ENCODE data around the gene RGS11.
"Not testable (repeated sequence)": the region's sequence is repeated elsewhere in the genome, so short reads cannot be mapped to it uniquely, and the experiment has no call there.

The RGS11 gene

GRCh38 chr16:245105-245504, 30.6 kb downstream of the RGS11 start:
- Histone ChIP-seq H3K27ac (ENCODE audit: low read length) (no peak overlapping the region), H3K27me3 (ENCODE audit: control insufficient read depth in 1 of 2, insufficient read depth in 2 of 2, low read length in 2 of 2) (no peaks in the 10 kb centered on the region), H3K36me3 (ENCODE audit: control insufficient read depth in 2 of 2, insufficient read depth in 2 of 2, low read length in 2 of 2) (peaks cover 1 to 4% of the 10 kb centered on the region in 2 donors), H3K9me3 (ENCODE audit: control insufficient read depth in 2 of 2, low read length in 2 of 2) (no peaks in the 10 kb centered on the region), H3K4me3 (ENCODE audit: low read length in 2 of 2) (no peak overlapping the region), H3K4me1 (ENCODE audit: control insufficient read depth, insufficient read depth, low read length) (no peaks in the 10 kb centered on the region), H3K9ac (ENCODE audit: low read length in 2 of 2) (no peak overlapping the region)

GRCh38 chr16:243348-243747, 32.4 kb downstream of the RGS11 start:
- H3K27me3 ChIP-seq (ENCODE audit: control insufficient read depth in 1 of 2, insufficient read depth in 2 of 2, low read length in 2 of 2): no peaks in the 10 kb centered on the region

GRCh38 chr16:242281-242680, 33.5 kb downstream of the RGS11 start:
- Histone ChIP-seq H3K4me1 (ENCODE audit: control insufficient read depth, insufficient read depth, low read length) (peaks cover 5% of the 10 kb centered on the region), H3K36me3 (ENCODE audit: control insufficient read depth in 2 of 2, insufficient read depth in 2 of 2, low read length in 2 of 2) (no peaks in the 10 kb centered on the region), H3K4me3 (ENCODE audit: low read length in 2 of 2) (no peak overlapping the region), H3K27ac (ENCODE audit: low read length) (no peak overlapping the region), H3K27me3 (ENCODE audit: control insufficient read depth in 1 of 2, insufficient read depth in 2 of 2, low read length in 2 of 2) (no peaks in the 10 kb centered on the region), H3K9me3 (ENCODE audit: control insufficient read depth in 2 of 2, low read length in 2 of 2) (no peaks in the 10 kb centered on the region), H3K9ac (ENCODE audit: low read length in 2 of 2) (no peak overlapping the region)

More at GRCh38 chr16:243348-243747, 32.4 kb downstream of the RGS11 start:
- no peak overlapping the region for H3K27ac ChIP-seq (ENCODE audit: low read length)
- no peak overlapping the region for H3K9ac ChIP-seq (ENCODE audit: low read length in 2 of 2)
- no peaks in the 10 kb centered on the region for H3K36me3 ChIP-seq (ENCODE audit: control insufficient read depth in 2 of 2, insufficient read depth in 2 of 2, low read length in 2 of 2)
- no peak overlapping the region for H3K4me3 ChIP-seq (ENCODE audit: low read length in 2 of 2)
- H3K4me1 ChIP-seq (ENCODE audit: control insufficient read depth, insufficient read depth, low read length): peaks cover 5% of the 10 kb centered on the region
- H3K9me3 ChIP-seq (ENCODE audit: control insufficient read depth in 2 of 2, low read length in 2 of 2): no peaks in the 10 kb centered on the region

DNA sequence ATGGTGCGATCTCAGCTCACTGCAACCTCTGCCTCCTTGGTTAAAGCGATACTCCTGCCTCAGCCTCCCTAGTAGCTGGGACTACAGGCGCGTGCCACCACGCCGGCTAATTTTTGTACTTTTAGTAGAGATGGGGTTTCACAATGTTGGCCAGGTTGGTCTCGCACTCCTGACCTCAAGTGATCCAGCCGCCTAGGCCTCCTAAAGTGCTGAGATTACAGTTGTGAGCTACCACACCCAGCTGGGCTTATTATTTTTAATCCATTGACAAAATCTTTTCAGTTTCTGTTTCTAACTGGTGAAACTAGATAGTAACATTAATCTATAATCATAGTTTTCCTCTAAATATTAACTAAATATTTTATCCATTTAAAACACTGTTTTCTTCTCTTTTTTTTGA, 35.2 kb downstream of the RGS11 start:
- no peak overlapping the region for H3K27ac ChIP-seq (ENCODE audit: low read length)

GRCh38 chr16:239948-240277, 35.8 kb downstream of the RGS11 start:
- Histone ChIP-seq H3K36me3 (ENCODE audit: control insufficient read depth in 2 of 2, insufficient read depth in 2 of 2, low read length in 2 of 2) (no peaks in the 10 kb centered on the region), H3K9me3 (ENCODE audit: control insufficient read depth in 2 of 2, low read length in 2 of 2) (no peaks in the 10 kb centered on the region), H3K27ac (ENCODE audit: low read length) (peak overlapping the region; percentile 6), H3K9ac (ENCODE audit: low read length in 2 of 2) (no peak overlapping the region), H3K4me1 (ENCODE audit: control insufficient read depth, insufficient read depth, low read length) (peaks cover 12% of the 10 kb centered on the region), H3K4me3 (ENCODE audit: low read length in 2 of 2) (no peak overlapping the region), H3K27me3 (ENCODE audit: control insufficient read depth in 1 of 2, insufficient read depth in 2 of 2, low read length in 2 of 2) (no peaks in the 10 kb centered on the region)

More for the DNA sequence above, 35.2 kb downstream of the RGS11 start:
- H3K36me3 ChIP-seq (ENCODE audit: control insufficient read depth in 2 of 2, insufficient read depth in 2 of 2, low read length in 2 of 2): no peaks in the 10 kb centered on the region
- no peak overlapping the region for H3K9ac ChIP-seq (ENCODE audit: low read length in 2 of 2)
- H3K4me3 ChIP-seq (ENCODE audit: low read length in 2 of 2): no peak overlapping the region
- no peaks in the 10 kb centered on the region for H3K9me3 ChIP-seq (ENCODE audit: control insufficient read depth in 2 of 2, low read length in 2 of 2)
- peaks cover 6% of the 10 kb centered on the region for H3K4me1 ChIP-seq (ENCODE audit: control insufficient read depth, insufficient read depth, low read length)
- no peaks in the 10 kb centered on the region for H3K27me3 ChIP-seq (ENCODE audit: control insufficient read depth in 1 of 2, insufficient read depth in 2 of 2, low read length in 2 of 2)

DNA sequence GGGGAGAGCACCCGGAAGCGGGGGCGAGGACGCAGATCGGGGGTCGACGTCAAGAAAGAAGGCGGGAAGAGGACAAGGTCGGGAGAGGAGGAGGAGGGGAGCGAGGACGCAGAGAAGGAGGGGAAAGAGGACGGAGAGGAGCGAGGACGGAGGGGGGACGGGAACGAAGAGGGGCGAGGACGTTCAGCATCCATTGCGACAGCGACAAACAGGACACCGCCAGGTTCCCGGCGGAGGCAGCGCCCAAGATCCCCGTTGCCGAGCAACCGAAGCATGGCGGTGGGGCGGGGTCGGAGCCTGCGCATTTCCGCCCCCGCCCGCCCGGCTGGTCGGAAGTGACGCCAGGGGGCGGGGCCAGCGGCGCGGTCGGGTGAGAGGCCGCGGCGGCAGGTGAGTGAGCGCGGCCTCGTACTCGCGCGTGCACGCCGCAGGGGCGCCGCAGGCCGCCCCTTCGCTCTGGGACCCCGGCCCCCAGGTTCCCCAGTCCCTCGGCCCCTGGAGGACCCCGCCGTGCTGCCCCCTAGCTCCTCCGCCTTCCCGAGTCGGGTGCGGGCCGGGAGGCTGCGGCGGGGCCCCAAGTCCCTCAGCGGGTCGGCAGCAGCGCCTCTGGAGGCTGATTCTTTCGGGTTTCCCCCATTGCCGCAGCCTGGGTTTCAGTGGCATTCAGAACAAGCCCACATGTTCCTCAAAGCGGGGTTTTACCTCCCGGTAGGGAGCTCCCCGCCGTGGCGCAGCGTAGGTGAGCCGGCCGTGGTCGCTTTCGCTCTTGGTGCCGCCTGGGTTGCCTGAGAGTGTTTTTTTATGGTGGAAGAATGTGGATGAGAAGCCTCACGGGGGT, 41.1 kb downstream of the RGS11 start, which contains the start of gene FAM234A:
Gene FAM234A (plus strand): TSS at position 354 of the 838 bp plus-strand sequence. CDS start 19,593 bp downstream, outside the sequence.
- Histone ChIP-seq H3K9me3 (ENCODE audit: control insufficient read depth in 2 of 2, low read length in 2 of 2) (no peaks in the 10 kb centered on the region), H3K4me3 (ENCODE audit: low read length in 2 of 2) (peak within 1 kb of the TSS; percentile 89 to 92), H3K27me3 (ENCODE audit: control insufficient read depth in 1 of 2, insufficient read depth in 2 of 2, low read length in 2 of 2) (no peaks in the 10 kb centered on the region), H3K4me1 (ENCODE audit: control insufficient read depth, insufficient read depth, low read length) (peaks cover 9% of the 10 kb centered on the region), H3K9ac (ENCODE audit: low read length in 2 of 2) (peak within 1 kb of the TSS; percentile 95 to 96), H3K36me3 (ENCODE audit: control insufficient read depth in 2 of 2, insufficient read depth in 2 of 2, low read length in 2 of 2) (no peaks in the 10 kb centered on the region), H3K27ac (ENCODE audit: low read length) (peak within 1 kb of the TSS; percentile 97)

DNA sequence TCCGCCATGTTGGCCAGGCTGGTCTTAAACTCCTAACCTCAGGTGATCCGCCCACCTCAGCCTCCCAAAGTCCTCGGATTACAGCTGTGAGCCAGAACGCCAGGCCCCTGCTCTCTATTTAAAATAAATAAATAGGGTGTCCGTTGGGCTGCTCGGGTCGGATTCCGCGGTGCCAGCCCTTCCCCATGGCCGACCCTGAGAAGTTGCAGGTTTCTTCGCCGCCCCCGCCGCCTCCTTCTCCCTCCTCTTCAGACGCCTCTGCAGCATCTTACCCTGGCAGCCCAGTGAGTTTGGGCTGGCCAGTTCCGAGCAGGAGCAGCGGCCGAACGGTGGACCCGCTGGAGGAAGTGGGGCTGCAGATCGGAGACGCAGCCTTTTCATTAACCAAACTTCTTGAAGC, 44.8 kb downstream of the RGS11 start:
- Histone ChIP-seq H3K9me3 (ENCODE audit: control insufficient read depth in 2 of 2, low read length in 2 of 2) (no peaks in the 10 kb centered on the region), H3K9ac (ENCODE audit: low read length in 2 of 2) (no peak overlapping the region), H3K4me3 (ENCODE audit: low read length in 2 of 2) (no peak overlapping the region), H3K36me3 (ENCODE audit: control insufficient read depth in 2 of 2, insufficient read depth in 2 of 2, low read length in 2 of 2) (peaks cover 8 to 11% of the 10 kb centered on the region in 2 donors), H3K4me1 (ENCODE audit: control insufficient read depth, insufficient read depth, low read length) (peaks cover 23% of the 10 kb centered on the region), H3K27ac (ENCODE audit: low read length) (no peak overlapping the region), H3K27me3 (ENCODE audit: control insufficient read depth in 1 of 2, insufficient read depth in 2 of 2, low read length in 2 of 2) (no peaks in the 10 kb centered on the region)

DNA sequence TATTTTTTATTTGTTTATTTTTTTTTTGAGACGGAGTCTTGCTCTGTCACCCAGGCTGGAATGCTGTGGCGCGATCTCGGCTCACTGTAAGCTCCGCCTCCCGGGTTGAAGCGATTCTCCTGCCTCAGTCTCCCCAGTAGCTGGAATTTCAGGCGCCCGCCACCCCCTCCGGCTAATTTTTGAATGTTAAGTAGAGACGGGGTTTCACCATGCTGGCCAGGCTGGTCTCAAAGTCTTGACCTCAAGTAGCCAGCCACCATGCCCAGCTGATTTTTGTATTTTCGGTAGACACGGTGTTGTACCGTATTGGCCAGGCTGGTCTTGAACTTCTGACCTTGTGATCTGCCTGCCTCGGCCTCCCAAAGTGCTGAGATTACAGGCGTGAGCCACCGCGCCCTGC, 45.4 kb downstream of the RGS11 start:
- H3K27me3 ChIP-seq (ENCODE audit: control insufficient read depth in 1 of 2, insufficient read depth in 2 of 2, low read length in 2 of 2); H3K27ac ChIP-seq (ENCODE audit: low read length); H3K9me3 ChIP-seq (ENCODE audit: control insufficient read depth in 2 of 2, low read length in 2 of 2); H3K9ac ChIP-seq (ENCODE audit: low read length in 2 of 2); H3K4me3 ChIP-seq (ENCODE audit: low read length in 2 of 2): not testable (repeated sequence)
- Histone ChIP-seq H3K36me3 (ENCODE audit: control insufficient read depth in 2 of 2, insufficient read depth in 2 of 2, low read length in 2 of 2) (peaks cover 10 to 11% of the 10 kb centered on the region in 2 donors), H3K4me1 (ENCODE audit: control insufficient read depth, insufficient read depth, low read length) (peaks cover 20% of the 10 kb centered on the region)

- H3K27ac ChIP-seq (ENCODE audit: low read length): peak overlapping the region; percentile 93
- H3K27me3 ChIP-seq (ENCODE audit: control insufficient read depth in 1 of 2, insufficient read depth in 2 of 2, low read length in 2 of 2): no peaks in the 10 kb centered on the region
- peak overlapping the region in 1 of 2 donors; percentile 92 for H3K9ac ChIP-seq (ENCODE audit: low read length in 2 of 2)
- H3K4me1 ChIP-seq (ENCODE audit: control insufficient read depth, insufficient read depth, low read length): peaks cover 16% of the 10 kb centered on the region
- H3K4me3 ChIP-seq (ENCODE audit: low read length in 2 of 2): peak overlapping the region; percentile 91 to 96
- no peaks in the 10 kb centered on the region for H3K9me3 ChIP-seq (ENCODE audit: control insufficient read depth in 2 of 2, low read length in 2 of 2)
- H3K36me3 ChIP-seq (ENCODE audit: control insufficient read depth in 2 of 2, insufficient read depth in 2 of 2, low read length in 2 of 2): peaks cover 11 to 12% of the 10 kb centered on the region in 2 donors
Observed at GRCh38 chr16:229731-230281, 45.9 kb downstream of the RGS11 start.

- H3K27me3 ChIP-seq (ENCODE audit: control insufficient read depth in 1 of 2, insufficient read depth in 2 of 2, low read length in 2 of 2): no peaks in the 10 kb centered on the region
- H3K9ac ChIP-seq (ENCODE audit: low read length in 2 of 2): peak within 1 kb of the TSS; percentile 92 to 96
- H3K27ac ChIP-seq (ENCODE audit: low read length): peak within 1 kb of the TSS; percentile 93
- peaks cover 12 to 14% of the 10 kb centered on the region in 2 donors for H3K36me3 ChIP-seq (ENCODE audit: control insufficient read depth in 2 of 2, insufficient read depth in 2 of 2, low read length in 2 of 2)
- peaks cover 16% of the 10 kb centered on the region for H3K4me1 ChIP-seq (ENCODE audit: control insufficient read depth, insufficient read depth, low read length)
- H3K4me3 ChIP-seq (ENCODE audit: low read length in 2 of 2): peak within 1 kb of the TSS; percentile 91 to 96
- H3K9me3 ChIP-seq (ENCODE audit: control insufficient read depth in 2 of 2, low read length in 2 of 2): no peaks in the 10 kb centered on the region
Observed at GRCh38 chr16:228852-229730, 46.7 kb downstream of the RGS11 start, which contains the start of gene LUC7L. TSS of gene LUC7L (minus strand) at chr16:229449. CDS start at chr16:229339, 110 bp downstream.

All from stomach smooth muscle (tissue), 2 donors.